ENCODE data around the gene TFCP2L1. TPM values are rescaled to one million over a fixed set of nuclear protein-coding genes. Genes with fewer than 3 reads are reported as not detected.
"Not testable (repeated sequence)": the region's sequence is repeated elsewhere in the genome, so short reads cannot be mapped to it uniquely, and the experiment has no call there.

Gene TFCP2L1
- total RNA-seq, 1 experiment from 2014 or later = 1.8 TPM

GRCh38 chr2:121272596-121272995, 12.4 kb downstream of the TFCP2L1 start:
- Histone ChIP-seq H3K56ac (ENCODE audit: insufficient read length, low read depth, low read length) (no peak overlapping the region), H3K9ac (ENCODE audit: extremely low read depth, insufficient read length, low read length) (no peak overlapping the region), H3K79me2 (ENCODE audit: insufficient read depth, low read length) (no peaks in the 10 kb centered on the region), H3K4me2 (ENCODE audit: insufficient read depth, insufficient read length, low read length) (no peak overlapping the region), H4K91ac (ENCODE audit: insufficient read length, low read depth, low read length) (no peak overlapping the region), H2BK5ac (ENCODE audit: insufficient read length, low read length) (no peak overlapping the region), H3K23ac (ENCODE audit: insufficient read length, low read depth, low read length) (no peak overlapping the region), H2AK5ac (ENCODE audit: insufficient read length, low read length) (no peak overlapping the region), H4K8ac (replicated peaks; ENCODE audit: insufficient read length, low read depth, low read length) (no peak overlapping the region), H3K4ac (ENCODE audit: low read depth, low read length) (no peak overlapping the region), H3K18ac (ENCODE audit: insufficient read length, low read depth, low read length) (no peak overlapping the region), H3K27ac (ENCODE audit: insufficient read length, low read depth, low read length) (no peak overlapping the region), H2BK12ac (ENCODE audit: insufficient read length, low read depth, low read length) (no peak overlapping the region), H3K79me1 (ENCODE audit: insufficient read depth, low read depth, low read length, poor library complexity, severe bottlenecking) (no peaks in the 10 kb centered on the region), H3K27me3 (ENCODE audit: insufficient read depth, low read length) (no peaks in the 10 kb centered on the region), H2BK20ac (ENCODE audit: low read depth, low read length, poor library complexity, severe bottlenecking) (no peak overlapping the region), H3K14ac (ENCODE audit: insufficient read depth, low read length) (no peak overlapping the region), H2AFZ (ENCODE audit: low read length) (no peak overlapping the region), H3K23me2 (ENCODE audit: insufficient read length, low read depth, low read length, poor library complexity, severe bottlenecking) (no peaks in the 10 kb centered on the region), H4K20me1 (ENCODE audit: control insufficient read depth, insufficient read depth, insufficient read length) (no peaks in the 10 kb centered on the region), H3K4me1 (ENCODE audit: insufficient read depth, low read length) (no peaks in the 10 kb centered on the region), H2BK120ac (ENCODE audit: low read depth, low read length, poor library complexity, severe bottlenecking) (no peak overlapping the region), H2BK15ac (ENCODE audit: low read depth, low read length) (no peak overlapping the region), H3K9me3 (ENCODE audit: control insufficient read depth, low read depth, low read length) (no peaks in the 10 kb centered on the region), H4K5ac (ENCODE audit: insufficient read length, low read depth, low read length) (no peak overlapping the region), H3T11ph (ENCODE audit: low read length) (no peak overlapping the region)
- WGBS (ENCODE audit: extremely low coverage, insufficient read length, low lambda C conversion rate) = no CpG with 5 or more reads among the region's 3 CpGs
- Mint-ChIP-seq H3K27ac (no peak overlapping the region), H3K9me3 (no peaks in the 10 kb centered on the region), H3K4me1 (no peaks in the 10 kb centered on the region), H3K4me3 (no peak overlapping the region), H3K36me3 (ENCODE audit: insufficient read depth in 1 of 3, low read depth in 3 of 3) (no peaks in the 10 kb centered on the region), H3K27me3 (ENCODE audit: low read depth) (peaks cover 8% of the 10 kb centered on the region)
- no peak for DNase-seq
- no peak for TF ChIP-seq CTCF (conservative IDR thresholded peaks at IDR 0.05)

- not testable (repeated sequence) for H3K4me2 ChIP-seq (ENCODE audit: insufficient read depth, insufficient read length, low read length); H3K4me1 ChIP-seq (ENCODE audit: insufficient read depth, low read length); H3K27ac ChIP-seq (ENCODE audit: insufficient read length, low read depth, low read length); H3K4ac ChIP-seq (ENCODE audit: low read depth, low read length); H2BK12ac ChIP-seq (ENCODE audit: insufficient read length, low read depth, low read length); H2BK15ac ChIP-seq (ENCODE audit: low read depth, low read length); H3K9me3 Mint-ChIP-seq; H3K4me3 Mint-ChIP-seq; H3K36me3 Mint-ChIP-seq (ENCODE audit: insufficient read depth in 1 of 3, low read depth in 3 of 3); H3K14ac ChIP-seq (ENCODE audit: insufficient read depth, low read length); H3K56ac ChIP-seq (ENCODE audit: insufficient read length, low read depth, low read length); H3K9me3 ChIP-seq (ENCODE audit: control insufficient read depth, low read depth, low read length); H3K18ac ChIP-seq (ENCODE audit: insufficient read length, low read depth, low read length); H4K91ac ChIP-seq (ENCODE audit: insufficient read length, low read depth, low read length); H4K5ac ChIP-seq (ENCODE audit: insufficient read length, low read depth, low read length); H2BK120ac ChIP-seq (ENCODE audit: low read depth, low read length, poor library complexity, severe bottlenecking); H2AFZ ChIP-seq (ENCODE audit: low read length); H3T11ph ChIP-seq (ENCODE audit: low read length); H2AK5ac ChIP-seq (ENCODE audit: insufficient read length, low read length); H4K20me1 ChIP-seq (ENCODE audit: control insufficient read depth, insufficient read depth, insufficient read length); H3K4me1 Mint-ChIP-seq; H3K23ac ChIP-seq (ENCODE audit: insufficient read length, low read depth, low read length); H4K8ac ChIP-seq (replicated peaks; ENCODE audit: insufficient read length, low read depth, low read length); H3K79me2 ChIP-seq (ENCODE audit: insufficient read depth, low read length); DNase-seq; H2BK5ac ChIP-seq (ENCODE audit: insufficient read length, low read length); H3K27me3 ChIP-seq (ENCODE audit: insufficient read depth, low read length); H2BK20ac ChIP-seq (ENCODE audit: low read depth, low read length, poor library complexity, severe bottlenecking); H3K27ac Mint-ChIP-seq; H3K27me3 Mint-ChIP-seq (ENCODE audit: low read depth); H3K23me2 ChIP-seq (ENCODE audit: insufficient read length, low read depth, low read length, poor library complexity, severe bottlenecking); H3K9ac ChIP-seq (ENCODE audit: extremely low read depth, insufficient read length, low read length); H3K79me1 ChIP-seq (ENCODE audit: insufficient read depth, low read depth, low read length, poor library complexity, severe bottlenecking)
- whole genome bisulfite sequencing (ENCODE audit: extremely low coverage, insufficient read length, low lambda C conversion rate) = no CpG with 5 or more reads among the region's 7 CpGs
These were observed 15.6 kb downstream of the TFCP2L1 start for GRCh38 chr2:121269436-121269835.

Measured in H9 (cell line).